Left lung (tissue), 10 donors: ENCODE data around the gene CEP120. TPM values are rescaled to one million over a fixed set of nuclear protein-coding genes. Genes with fewer than 3 reads are reported as not detected.
"Not testable (repeated sequence)": the region's sequence is repeated elsewhere in the genome, so short reads cannot be mapped to it uniquely, and the experiment has no call there.

Experiments
- ATAC-seq: fragments of 200-7000 bp; cut with Tn5 transposase; one replicate; pipeline ENCODE4 v1.9.1; 2020; ENCODE audit warnings: moderate library complexity
- DNase-seq, 4 donors: peaks; one replicate each; pipeline ENCODE4 v3.0.0-alpha.2; 2013 to 2020
- H3K27ac ChIP-seq, 2 donors: fragments of 200-600 bp; sonication (generic) in 1 of 2; one replicate each; pipeline versions ENCODE4 v1.5.0 to v1.8.0; 2020 to 2021
- H3K27me3 ChIP-seq, 2 donors: fragments of 200-600 bp; sonication (generic) in 1 of 2; one replicate each; pipeline versions ENCODE4 v1.5.0 to v1.8.0; 2020 to 2021
- H3K36me3 ChIP-seq, 2 donors: fragments of 200-600 bp; sonication (generic) in 1 of 2; one replicate each; pipeline versions ENCODE4 v1.5.0 to v1.8.0; 2020 to 2021
- H3K4me1 ChIP-seq, 2 donors: fragments of 200-600 bp; one replicate each; pipeline ENCODE4 v1.8.0; 2021
- H3K4me3 ChIP-seq, 2 donors: fragments of 200-600 bp; sonication (generic) in 1 of 2; one replicate each; pipeline versions ENCODE4 v1.5.0 to v1.8.0; 2020 to 2021; ENCODE audit warnings: mild to moderate bottlenecking in 1 of 2
- H3K9me3 ChIP-seq, 2 donors: fragments of 200-600 bp; sonication (generic) in 1 of 2; one replicate each; pipeline versions ENCODE4 v1.5.0 to v1.8.0; 2020 to 2021
- CTCF ChIP-seq, 2 donors: fragments of 200-600 bp; sonication (generic) in 1 of 2; IDR thresholded peaks; one replicate each; pipeline versions ENCODE4 v1.5.0 to v1.8.0; 2021; ENCODE audit warnings: antibody characterized with exemption in 2 of 2
- intact Hi-C, 2 donors: fragments of 100-400 bp; cut with DNase I; formaldehyde crosslinking; loops; one replicate each; pipeline versions ENCODE4 v1.11.2 to v1.14.2; 2022
- polyA plus RNA-seq, 6 donors: library from polyadenylated mRNA; unstranded; fragments of 120-200 nt; gene quantifications; one replicate each; pipeline ENCODE4 v1.2.1, GENCODE V29; 2013; ENCODE audit not compliant: insufficient read length in 6 of 6
- total RNA-seq, 2 donors: library from RNA; stranded (reverse); fragmentation: NEBNext Ultra II Directional; extraction: Animal tissue kit (Norgen Biotek cat#: 25700); gene quantifications; one replicate each; pipeline ENCODE4 v1.2.1, GENCODE V29; 2021
- donor health status: DM: no; HTN: yes; CAD: no.
- donor health status: DM: no; HTN: no; CAD: no.

Gene CEP120
- total and polyA plus RNA-seq, 8 donors: 14.2 to 28.2 (median 25.2) TPM

GRCh38 chr5:123460296-123460729 lies 37.1 kb upstream of the CEP120 start:
- TF ChIP-seq CTCF (IDR thresholded peaks at IDR 0.05): no peak
- no peaks in the 10 kb centered on the region for H3K36me3 ChIP-seq
- ATAC-seq (peak; percentile 73), DNase-seq (no peak)
- H3K27ac ChIP-seq: no peak overlapping the region
- intact Hi-C loops: no loop called here
- no peaks in the 10 kb centered on the region for H3K9me3 ChIP-seq
- H3K27me3 ChIP-seq: no peaks in the 10 kb centered on the region
- H3K4me1 ChIP-seq: no peaks in the 10 kb centered on the region
- H3K4me3 ChIP-seq: no peak overlapping the region

- H3K36me3 ChIP-seq, H3K9me3 ChIP-seq, H3K4me1 ChIP-seq, ATAC-seq, H3K27ac ChIP-seq, intact Hi-C loops, H3K27me3 ChIP-seq, DNase-seq, H3K4me3 ChIP-seq: not testable (repeated sequence)
These were observed 35.8 kb upstream of the CEP120 start for GRCh38 chr5:123458994-123459393.

DNA sequence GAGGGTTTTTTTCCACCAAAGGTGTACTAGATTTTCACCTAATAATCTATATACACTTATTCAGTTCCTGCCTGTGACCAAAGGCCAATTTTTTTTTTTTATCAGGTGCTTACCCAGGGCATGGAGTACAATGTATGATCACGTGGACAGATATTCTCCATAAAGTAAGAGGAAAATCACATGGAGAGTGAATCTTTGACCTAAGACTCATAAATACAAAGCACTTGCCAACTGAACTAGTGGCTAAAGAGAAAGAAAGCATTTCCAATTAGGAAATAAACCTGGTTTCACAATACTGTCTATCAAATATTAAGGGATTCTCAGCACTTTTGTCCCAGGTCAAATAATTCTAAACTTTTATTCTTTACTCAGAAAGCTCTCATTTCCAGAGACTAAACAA lies 33.0 kb upstream of the CEP120 start:
- Histone ChIP-seq H3K27ac (no peak overlapping the region), H3K4me1 (no peaks in the 10 kb centered on the region), H3K9me3 (no peaks in the 10 kb centered on the region), H3K4me3 (no peak overlapping the region), H3K36me3 (no peaks in the 10 kb centered on the region), H3K27me3 (no peaks in the 10 kb centered on the region)
- TF ChIP-seq CTCF (IDR thresholded peaks at IDR 0.05): no peak
- intact Hi-C loops: no loop called here
- no peak for ATAC-seq
- no peak for DNase-seq

- no peak overlapping the region for H3K27ac ChIP-seq
- no peak for TF ChIP-seq CTCF (IDR thresholded peaks at IDR 0.05)
- ATAC-seq: no peak
These were observed 32.4 kb upstream of the CEP120 start for GRCh38 chr5:123455640-123456039.

GRCh38 chr5:123455095-123455494 lies 31.9 kb upstream of the CEP120 start:
- Histone ChIP-seq H3K9me3 (no peaks in the 10 kb centered on the region), H3K36me3 (no peaks in the 10 kb centered on the region), H3K4me1 (no peaks in the 10 kb centered on the region), H3K27me3 (no peaks in the 10 kb centered on the region), H3K27ac (no peak overlapping the region), H3K4me3 (no peak overlapping the region)
- ATAC-seq (no peak), DNase-seq (no peak)
- intact Hi-C loops: no loop called here
- TF ChIP-seq CTCF (IDR thresholded peaks at IDR 0.05): no peak

More at GRCh38 chr5:123455640-123456039, 32.4 kb upstream of the CEP120 start:
- Histone ChIP-seq H3K9me3 (no peaks in the 10 kb centered on the region), H3K27me3 (no peaks in the 10 kb centered on the region), H3K4me1 (no peaks in the 10 kb centered on the region), H3K4me3 (no peak overlapping the region), H3K36me3 (no peaks in the 10 kb centered on the region)
- intact Hi-C loops: no loop called here
- no peak for DNase-seq

GRCh38 chr5:123454259-123454911 lies 31.2 kb upstream of the CEP120 start:
- ATAC-seq: no peak

More at GRCh38 chr5:123454259-123454911, 31.2 kb upstream of the CEP120 start:
- no peaks in the 10 kb centered on the region for H3K36me3 ChIP-seq
- TF ChIP-seq CTCF (IDR thresholded peaks at IDR 0.05): no peak
- H3K27ac ChIP-seq: no peak overlapping the region
- no peak for DNase-seq
- H3K4me1 ChIP-seq: no peaks in the 10 kb centered on the region
- intact Hi-C loops: no loop called here
- H3K27me3 ChIP-seq: no peaks in the 10 kb centered on the region
- H3K9me3 ChIP-seq: no peaks in the 10 kb centered on the region
- no peak overlapping the region for H3K4me3 ChIP-seq
